H1 (cell line): ENCODE results near the gene PRSS23. TPM values are rescaled to one million over a fixed set of nuclear protein-coding genes. Genes with fewer than 3 reads are reported as not detected.

ENCODE experiments used
- CTCF ChIA-PET: fragments of 300-600 bp; sonication (Branson Sonifier 250); formaldehyde crosslinking; loops from one replicate; lab custom pipeline; 2021; ENCODE audit not compliant: partially characterized antibody; lab: Charles Lee
- POLR2A ChIA-PET: fragments of 300-600 bp; sonication (Branson Sonifier 250); formaldehyde crosslinking; loops from one replicate; lab custom pipeline; 2021; ENCODE audit warnings: inconsistent platforms; ENCODE audit not compliant: partially characterized antibody; lab: Charles Lee
- DNase-seq, 2 experiments: peaks; one replicate each; pipeline versions ENCODE4 v3.0.0 to v3.0.0-alpha.2; 2010 to 2022; ENCODE audit warnings: low spot score in 2 of 2, low read depth in 1 of 2, mixed read lengths in 1 of 2
- FAIRE-seq: peaks from 2 replicates; lab custom pipeline; 2011; peaks lifted over from hg19 to GRCh38; lab: Jason Lieb, UNC
- H2AFZ ChIP-seq: 2 replicates; pipeline ENCODE4 v1.8.1; 2012; ENCODE audit warnings: low read length, inconsistent platforms
- H2AK5ac ChIP-seq: 2 replicates; pipeline ENCODE4 v1.6.1; 2013; ENCODE audit warnings: low read depth, low read length
- H2BK120ac ChIP-seq: replicated peaks from 2 replicates; pipeline ENCODE3; 2013; ENCODE audit warnings: low read depth, low read length, inconsistent platforms
- H2BK12ac ChIP-seq: 2 replicates; pipeline ENCODE4 v1.6.1; 2013; ENCODE audit warnings: low read depth, low read length
- H2BK15ac ChIP-seq: 2 replicates; pipeline ENCODE4 v1.6.1; 2013; ENCODE audit warnings: low read length
- H2BK20ac ChIP-seq: 2 replicates; pipeline ENCODE4 v1.6.1; 2013; ENCODE audit warnings: low read length
- H2BK5ac ChIP-seq: 2 replicates; pipeline ENCODE4 v1.6.1; 2013; ENCODE audit warnings: low read depth, low read length
- H3K14ac ChIP-seq: 2 replicates; pipeline ENCODE4 v1.6.1; 2013; ENCODE audit warnings: inconsistent platforms; ENCODE audit not compliant: insufficient read length
- H3K18ac ChIP-seq: 2 replicates; pipeline ENCODE4 v1.6.1; 2013; ENCODE audit warnings: low read length; ENCODE audit errors: extremely low read depth
- H3K23ac ChIP-seq: 2 replicates; pipeline ENCODE4 v1.6.1; 2013; ENCODE audit warnings: inconsistent platforms; ENCODE audit not compliant: insufficient read length
- H3K23me2 ChIP-seq: 2 replicates; pipeline ENCODE4 v1.6.1; 2013; ENCODE audit warnings: low read depth, low read length
- H3K27ac ChIP-seq: 2 replicates; pipeline ENCODE4 v1.6.1; 2011; ENCODE audit warnings: low read depth, low read length, inconsistent platforms
- H3K27me3 ChIP-seq, 4 experiments: replicated peaks in 1 of 4; 1 replicate in 1 of 4; 2 replicates in 3 of 4; pipeline versions ENCODE4 v1.6.1 to v1.8.1; 2011 to 2013; ENCODE audit warnings: low read length in 3 of 4, mild to moderate bottlenecking in 3 of 4, inconsistent platforms in 2 of 4, mixed read lengths in 2 of 4, moderate library complexity in 1 of 4; ENCODE audit not compliant: control insufficient read depth in 3 of 4, insufficient read depth in 3 of 4; ENCODE audit errors: extremely low read depth in 1 of 4
- H3K36me3 ChIP-seq, 4 experiments: 2 replicates each; pipeline versions ENCODE4 v1.6.1 to v1.8.1; 2011 to 2013; ENCODE audit warnings: mild to moderate bottlenecking in 4 of 4, low read length in 3 of 4, moderate library complexity in 2 of 4, control low read depth in 1 of 4, inconsistent platforms in 1 of 4; ENCODE audit not compliant: insufficient read depth in 4 of 4, control insufficient read depth in 2 of 4
- H3K4ac ChIP-seq: replicated peaks from 2 replicates; pipeline ENCODE3; 2013; ENCODE audit warnings: low read length, low read depth, mixed read lengths, inconsistent platforms; ENCODE audit not compliant: insufficient read length
- H3K4me1 ChIP-seq, 4 experiments: replicated peaks in 1 of 4; 1 replicate in 1 of 4; 2 replicates in 3 of 4; pipeline versions ENCODE4 v1.6.1 to v1.8.1; 2011 to 2013; ENCODE audit warnings: low read length in 3 of 4, inconsistent platforms in 2 of 4, mixed read lengths in 1 of 4; ENCODE audit not compliant: insufficient read depth in 4 of 4, control insufficient read depth in 3 of 4
- H3K4me2 ChIP-seq, 2 experiments: 2 replicates each; pipeline versions ENCODE4 v1.6.1 to v1.8.1; 2011 to 2013; ENCODE audit warnings: low read depth in 2 of 2, low read length in 2 of 2, control low read depth in 1 of 2, inconsistent platforms in 1 of 2, mild to moderate bottlenecking in 1 of 2; ENCODE audit not compliant: insufficient read depth in 1 of 2
- H3K4me3 ChIP-seq, 4 experiments: fragments of 200-600, 300-600 bp in 1 of 4; sonication (generic), shearing (Covaris generic), sonication (Bioruptor Twin) in 1 of 4; 2 replicates each; pipeline versions ENCODE4 v1.5.1 to v1.8.1; 2011 to 2016; ENCODE audit warnings: low read length in 4 of 4, low read depth in 3 of 4, control low read depth in 2 of 4, inconsistent platforms in 2 of 4, mild to moderate bottlenecking in 2 of 4, mixed read lengths in 1 of 4, moderate library complexity in 1 of 4; ENCODE audit not compliant: insufficient read depth in 2 of 4; ENCODE audit errors: extremely low read depth in 1 of 4
- H3K56ac ChIP-seq: replicated peaks from 2 replicates; pipeline ENCODE3; 2013; ENCODE audit warnings: low read depth, mild to moderate bottlenecking, mixed read lengths, low read length, inconsistent platforms; ENCODE audit not compliant: insufficient read length
- H3K79me1 ChIP-seq: 2 replicates; pipeline ENCODE4 v1.6.1; 2013; ENCODE audit warnings: low read depth, low read length, control low read depth
- H3K79me2 ChIP-seq, 2 experiments: 2 replicates each; pipeline versions ENCODE4 v1.6.1 to v1.8.1; 2012 to 2013; ENCODE audit warnings: low read length in 2 of 2, mild to moderate bottlenecking in 2 of 2, inconsistent platforms in 1 of 2; ENCODE audit not compliant: insufficient read depth in 2 of 2, control insufficient read depth in 1 of 2
- H3K9ac ChIP-seq, 4 experiments: replicated peaks in 1 of 4; 1 replicate in 1 of 4; 2 replicates in 3 of 4; pipeline versions ENCODE4 v1.6.1 to v1.8.1; 2011 to 2013; ENCODE audit warnings: low read depth in 3 of 4, low read length in 3 of 4, control low read depth in 2 of 4, mild to moderate bottlenecking in 2 of 4, moderate library complexity in 2 of 4, inconsistent platforms in 1 of 4; ENCODE audit errors: extremely low read depth in 1 of 4
- H3K9me3 ChIP-seq, 2 experiments: 2 replicates each; pipeline versions ENCODE4 v1.6.1 to v1.8.1; 2012 to 2013; ENCODE audit warnings: mild to moderate bottlenecking in 2 of 2, moderate library complexity in 2 of 2, control low read depth in 1 of 2, inconsistent platforms in 1 of 2, low read depth in 1 of 2, low read length in 1 of 2, mixed read lengths in 1 of 2; ENCODE audit not compliant: insufficient read depth in 2 of 2
- H4K20me1 ChIP-seq, 2 experiments: replicated peaks in 1 of 2; 2 replicates each; pipeline versions ENCODE3 to v1.8.1; 2011 to 2013; ENCODE audit warnings: inconsistent platforms in 2 of 2, low read length in 2 of 2, mild to moderate bottlenecking in 1 of 2; ENCODE audit not compliant: insufficient read depth in 2 of 2, control insufficient read depth in 1 of 2
- H4K5ac ChIP-seq: 2 replicates; pipeline ENCODE4 v1.6.1; 2013; ENCODE audit warnings: low read length, low read depth, mixed read lengths, inconsistent platforms; ENCODE audit not compliant: insufficient read length
- H4K8ac ChIP-seq: 2 replicates; pipeline ENCODE4 v1.8.0; 2013; ENCODE audit warnings: mild to moderate bottlenecking, moderate library complexity, low read length, inconsistent platforms; ENCODE audit not compliant: insufficient read depth; ENCODE audit errors: extremely low read depth
- H4K91ac ChIP-seq: replicated peaks from 2 replicates; pipeline ENCODE3; 2013; ENCODE audit warnings: low read length, mixed read lengths, inconsistent platforms; ENCODE audit not compliant: insufficient read length
- ATF2 ChIP-seq: IDR thresholded peaks from 2 replicates; pipeline ENCODE4 v1.6.1; 2012; ENCODE audit warnings: low read length, inconsistent platforms
- CREB1 ChIP-seq: IDR thresholded peaks from 2 replicates; pipeline ENCODE4 v1.6.1; 2012; ENCODE audit warnings: inconsistent platforms
- EP300 ChIP-seq, 2 experiments: IDR thresholded peaks; 1 replicate in 1 of 2; 2 replicates in 1 of 2; pipeline ENCODE4 v1.6.1; 2011 to 2012; ENCODE audit warnings: low read depth in 2 of 2, low read length in 2 of 2, mild to moderate bottlenecking in 2 of 2, borderline replicate concordance in 1 of 2, inconsistent platforms in 1 of 2, moderate library complexity in 1 of 2
- HDAC2 ChIP-seq, 2 experiments: fragments of 300-600 bp in 1 of 2; sonication (generic) in 1 of 2; IDR thresholded peaks; 2 replicates each; pipeline ENCODE4 v1.6.1; 2011 to 2012; ENCODE audit warnings: low read depth in 2 of 2, low read length in 2 of 2, mild to moderate bottlenecking in 2 of 2, moderate library complexity in 2 of 2, borderline replicate concordance in 1 of 2, inconsistent platforms in 1 of 2
- NANOG ChIP-seq: IDR thresholded peaks from 2 replicates; pipeline ENCODE4 v1.6.1; 2011; ENCODE audit warnings: low read length, low read depth, mild to moderate bottlenecking, inconsistent platforms; ENCODE audit not compliant: insufficient read depth, poor library complexity, severe bottlenecking
- NRF1 ChIP-seq: IDR thresholded peaks from 2 replicates; pipeline ENCODE4 v1.6.1; 2011; ENCODE audit warnings: mild to moderate bottlenecking, low read depth, low read length, improper control_type of control experiment
- POU5F1 ChIP-seq: IDR thresholded peaks from 2 replicates; pipeline ENCODE4 v1.6.1; 2011; ENCODE audit warnings: low read depth, mild to moderate bottlenecking, low read length, moderate library complexity
- RFX5 ChIP-seq: IDR thresholded peaks from 2 replicates; pipeline ENCODE4 v1.6.1; 2011; ENCODE audit warnings: low read depth, low read length, improper control_type of control experiment, borderline replicate concordance
- RXRA ChIP-seq: IDR thresholded peaks from 2 replicates; pipeline ENCODE4 v1.6.1; 2011; ENCODE audit warnings: low read depth, mild to moderate bottlenecking, low read length, moderate library complexity; ENCODE audit not compliant: insufficient read depth
- SIX5 ChIP-seq: IDR thresholded peaks from 2 replicates; pipeline ENCODE4 v1.6.1; 2011; ENCODE audit warnings: mild to moderate bottlenecking, low read depth, low read length
- SP1 ChIP-seq: IDR thresholded peaks from 2 replicates; pipeline ENCODE4 v1.6.1; 2011; ENCODE audit warnings: low read depth, low read length
- TEAD4 ChIP-seq: IDR thresholded peaks from 2 replicates; pipeline ENCODE4 v1.6.1; 2012; ENCODE audit warnings: low read depth, low read length, inconsistent platforms, mixed read lengths
- ZNF274 ChIP-seq: IDR thresholded peaks from 2 replicates; pipeline ENCODE4 v1.7.0; 2012; ENCODE audit warnings: low read length, borderline replicate concordance; ENCODE audit errors: extremely low read depth
- WGBS, 2 experiments: shearing (Covaris generic) in 1 of 2; methylation state at CpG; one replicate each; pipeline versions ENCODE4 v1.1.6 to v1.1.7; 2013 to 2015; ENCODE audit warnings: low lambda C conversion rate in 2 of 2, mixed read lengths in 2 of 2, inconsistent platforms in 1 of 2, low coverage in 1 of 2, missing lambda C conversion rate in 1 of 2; ENCODE audit not compliant: insufficient replicate concordance in 2 of 2, insufficient coverage in 1 of 2, insufficient read length in 1 of 2; ENCODE audit errors: extremely low coverage in 1 of 2, missing lambda C conversion rate in 1 of 2; 5-methylcytosine and 5-hydroxymethylcytosine counted together
- polyA plus RNA-seq, 7 experiments: library from polyadenylated mRNA; depleted of rRNA in 3 of 7; stranded (reverse) in 5 of 7; unstranded in 2 of 7; fragments of >200 nt in 5 of 7; fragments of 200-250 nt in 2 of 7; gene quantifications; 1 replicate in 5 of 7; 2 replicates in 1 of 7; 4 replicates in 1 of 7; pipeline versions ENCODE4 v1.2.1 to v1.2.3, GENCODE V29; 2011 to 2013; ENCODE audit warnings: missing spikeins in 2 of 7, mixed read lengths in 2 of 7
- total RNA-seq: library from RNA; stranded (reverse); fragmentation: NEBNext Ultra II Directional; extraction: Animal tissue kit (Norgen Biotek cat#: 25700); gene quantifications from 2 replicates; pipeline ENCODE4 v1.2.1, GENCODE V29; 2021

PRSS23 gene
- total and polyA plus RNA-seq, 2 of the 8 experiments (the other 6 are each of a cell fraction or from before 2014, with no cell fraction given) = 4.4 to 5.6 TPM

- Histone ChIP-seq H3K79me1 (no peaks in the 10 kb centered on the region), H2BK12ac (no peak overlapping the region), H2AFZ (no peak overlapping the region), H3K23me2 (no peaks in the 10 kb centered on the region), H2BK15ac (no peak overlapping the region), H2AK5ac (no peak overlapping the region), H3K4ac (no peak overlapping the region), H3K4me1 (no peaks in the 10 kb centered on the region), H3K79me2 (no peaks in the 10 kb centered on the region), H3K14ac (no peak overlapping the region), H3K27ac (no peak overlapping the region), H2BK20ac (no peak overlapping the region), H2BK120ac (no peak overlapping the region), H4K20me1 (no peaks in the 10 kb centered on the region), H3K4me3 (no peak overlapping the region), H3K18ac (no peak overlapping the region), H4K5ac (no peak overlapping the region), H3K9ac (no peak overlapping the region), H3K36me3 (no peaks in the 10 kb centered on the region), H3K4me2 (no peak overlapping the region), H3K9me3 (peaks cover 9 to 15% of the 10 kb centered on the region in 2 experiments; a peak in 3 of 4 replicates), H4K91ac (no peak overlapping the region), H2BK5ac (no peak overlapping the region), H4K8ac (no peak overlapping the region), H3K56ac (no peak overlapping the region), H3K27me3 (no peaks in the 10 kb centered on the region), H3K23ac (no peak overlapping the region)
- ChIA-PET CTCF (interaction anchor here (1.3 kb wide), 1 partner anchor 97 kb away, joined by 4 read pairs; no protein-coding TSS in a partner anchor), POLR2A (no interaction called here)
- 92% methylated on average over 2 of the region's 2 CpGs; no CpG with 5 or more reads in 1 of the 2 experiments for WGBS, 2 experiments
- DNase-seq (no peak), FAIRE-seq (no peak)
- TF ChIP-seq NANOG (no peak), EP300 (IDR thresholded peaks at IDR 0.05; ENCODE audit: borderline replicate concordance in 1 of 2, low read depth in 2 of 2, low read length in 2 of 2) (no peak), RXRA (no peak), CREB1 (no peak), SP1 (no peak), RFX5 (no peak), HDAC2 (IDR thresholded peaks at IDR 0.05; ENCODE audit: borderline replicate concordance in 1 of 2, low read depth in 2 of 2, low read length in 2 of 2) (no peak), TEAD4 (no peak), ZNF274 (no peak), SIX5 (no peak), NRF1 (no peak), POU5F1 (no peak), ATF2 (no peak)
These were observed 27.3 kb upstream of the PRSS23 start for GRCh38 chr11:86772999-86773398.
